BJ (cell line): ENCODE measurements around the gene USP40. TPM values are rescaled to one million over a fixed set of nuclear protein-coding genes. Genes with fewer than 3 reads are reported as not detected.
A peak's percentile ranks its signal among the peaks of the same experiment; 100 is the strongest.

ENCODE experiments used
- CTCF ChIA-PET: fragments of 350-600 bp; formaldehyde crosslinking; extraction: SDS; loops from one replicate; lab custom pipeline; 2021; ENCODE audit warnings: antibody characterized with exemption, inconsistent platforms; lab: Yijun Ruan, JAX
- POLR2A ChIA-PET: fragments of 300-600 bp; sonication (Branson Sonifier 250); formaldehyde crosslinking; extraction: SDS; loops from one replicate; lab custom pipeline; 2021; ENCODE audit warnings: antibody characterized with exemption; lab: Charles Lee
- DNase-seq: peaks from one replicate; pipeline ENCODE4 v3.0.0-alpha.2; 2011; ENCODE audit warnings: low read depth
- H3K27me3 ChIP-seq: 2 replicates; pipeline ENCODE4 v1.6.0; 2011; ENCODE audit warnings: low read length; ENCODE audit not compliant: control insufficient read depth, insufficient read depth
- H3K36me3 ChIP-seq: 2 replicates; pipeline ENCODE4 v1.5.1; 2011; ENCODE audit warnings: low read length; ENCODE audit not compliant: control insufficient read depth, insufficient read depth
- H3K4me3 ChIP-seq: 2 replicates; pipeline ENCODE4 v1.5.1; 2011; ENCODE audit warnings: low read depth, mild to moderate bottlenecking, control low read depth, low read length
- CTCF ChIP-seq: IDR thresholded peaks from 2 replicates; pipeline ENCODE4 v1.5.1; 2011; ENCODE audit warnings: low read depth, mild to moderate bottlenecking, control low read depth, inconsistent platforms, low read length, moderate library complexity; ENCODE audit not compliant: insufficient read depth
- polyA plus RNA-seq: library from polyadenylated mRNA; depleted of rRNA; stranded (reverse); fragments of >200 nt; gene quantifications from 2 replicates; pipeline ENCODE4 v1.2.3, GENCODE V29; 2011

Gene USP40
- polyA plus RNA-seq, 1 experiment, result 48.9 TPM

GRCh38 chr2:233487748-233488345 is 78.7 kb downstream of the USP40 start:
- TF ChIP-seq CTCF, result no peak
- no peak overlapping the region for H3K4me3 ChIP-seq
- no peak for DNase-seq
- peaks cover 4% of the 10 kb centered on the region for H3K36me3 ChIP-seq
- CTCF ChIA-PET, result no interaction called here
- POLR2A ChIA-PET, result no interaction called here
- H3K27me3 ChIP-seq, result no peaks in the 10 kb centered on the region

- POLR2A ChIA-PET, result interaction anchor here (0.6 kb wide), 2 partner anchors 52 to 110 kb away, joined by 3 read pairs; no protein-coding TSS in a partner anchor
- no peak for TF ChIP-seq CTCF
- Histone ChIP-seq H3K36me3 (peaks cover 5% of the 10 kb centered on the region), H3K4me3 (no peak overlapping the region), H3K27me3 (no peaks in the 10 kb centered on the region)
- peak; percentile 95 for DNase-seq
- CTCF ChIA-PET, result interaction anchor here (1.1 to 2.0 kb wide), 4 partner anchors 9 to 224 kb away, joined by 3 to 6 read pairs (median 3); no protein-coding TSS in a partner anchor
Measured at GRCh38 chr2:233486778-233487552, 79.6 kb downstream of the USP40 start.

- Histone ChIP-seq H3K36me3 (peaks cover 5% of the 10 kb centered on the region), H3K4me3 (no peak overlapping the region), H3K27me3 (no peaks in the 10 kb centered on the region)
- no peak for DNase-seq
- no peak for TF ChIP-seq CTCF
- ChIA-PET CTCF (interaction anchor here (1.1 to 2.0 kb wide), 4 partner anchors 9 to 225 kb away, joined by 3 to 6 read pairs (median 3); no protein-coding TSS in a partner anchor), POLR2A (interaction anchor here (0.6 kb wide), 2 partner anchors 52 to 110 kb away, joined by 3 read pairs; no protein-coding TSS in a partner anchor)
Measured at GRCh38 chr2:233486357-233486756, 80.2 kb downstream of the USP40 start.

GRCh38 chr2:233485726-233486125 is 80.9 kb downstream of the USP40 start:
- TF ChIP-seq CTCF, result no peak
- no peak for DNase-seq
- H3K36me3 ChIP-seq, result peaks cover 7% of the 10 kb centered on the region
- ChIA-PET CTCF (interaction anchor here (1.1 to 2.0 kb wide), 4 partner anchors 8 to 225 kb away, joined by 3 to 6 read pairs (median 3); no protein-coding TSS in a partner anchor), POLR2A (no interaction called here)
- H3K4me3 ChIP-seq, result no peak overlapping the region
- H3K27me3 ChIP-seq, result no peaks in the 10 kb centered on the region

GRCh38 chr2:233482616-233483015 is 84.0 kb downstream of the USP40 start:
- H3K27me3 ChIP-seq, result no peaks in the 10 kb centered on the region
- ChIA-PET CTCF (interaction anchor here (0.6 kb wide), 1 partner anchor 16 kb away, joined by 3 read pairs; no protein-coding TSS in a partner anchor), POLR2A (interaction anchor here (0.5 kb wide), 1 partner anchor 888 kb away, joined by 23 read pairs; no protein-coding TSS in a partner anchor)
- TF ChIP-seq CTCF, result no peak
- H3K36me3 ChIP-seq, result peaks cover 12% of the 10 kb centered on the region
- no peak for DNase-seq
- no peak overlapping the region for H3K4me3 ChIP-seq
